LNCAP (cell line): ENCODE measurements around the gene DIO3.

Source experiments
- CTCF ChIP-seq: fragments of 450-650 bp; IDR thresholded peaks from 2 replicates; pipeline ENCODE4 v1.5.1; 2017; ENCODE audit warnings: mild to moderate bottlenecking

DIO3 gene

DNA sequence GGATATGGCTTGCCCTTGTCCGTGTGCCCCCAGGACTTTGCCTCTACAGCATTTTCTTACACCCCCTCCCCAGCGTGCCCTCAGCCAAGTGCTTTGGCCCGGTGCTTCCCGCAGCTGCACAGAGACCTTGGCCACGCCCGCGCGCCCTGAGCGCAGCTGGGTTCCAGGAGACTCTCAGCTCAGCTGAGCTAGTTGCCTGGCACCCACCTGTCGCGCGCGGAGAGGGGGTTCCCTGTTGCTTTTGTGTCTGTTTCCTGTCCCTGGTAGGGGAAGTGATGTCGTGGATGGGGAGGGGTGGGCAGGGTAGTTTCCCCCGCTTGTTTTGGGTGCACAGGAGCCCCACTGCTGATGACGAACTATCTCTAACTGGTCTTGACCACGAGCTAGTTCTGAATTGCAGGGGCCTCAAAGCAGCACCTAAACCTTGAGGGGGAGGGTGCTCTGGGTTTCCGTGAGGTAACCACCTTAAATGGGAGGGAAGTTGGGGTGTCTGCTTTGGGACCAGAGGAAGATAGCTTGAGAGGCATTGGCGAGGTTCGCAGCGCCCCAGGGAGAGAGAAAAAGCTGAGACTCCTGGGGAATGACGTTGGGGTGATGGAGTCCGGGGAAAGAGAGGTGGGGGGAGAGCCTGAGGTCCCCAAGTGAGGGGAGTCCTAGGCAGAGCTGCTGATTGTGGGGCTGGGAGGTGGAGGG lies 1.5 kb downstream of the DIO3 start:
- TF ChIP-seq CTCF = no peak

DNA sequence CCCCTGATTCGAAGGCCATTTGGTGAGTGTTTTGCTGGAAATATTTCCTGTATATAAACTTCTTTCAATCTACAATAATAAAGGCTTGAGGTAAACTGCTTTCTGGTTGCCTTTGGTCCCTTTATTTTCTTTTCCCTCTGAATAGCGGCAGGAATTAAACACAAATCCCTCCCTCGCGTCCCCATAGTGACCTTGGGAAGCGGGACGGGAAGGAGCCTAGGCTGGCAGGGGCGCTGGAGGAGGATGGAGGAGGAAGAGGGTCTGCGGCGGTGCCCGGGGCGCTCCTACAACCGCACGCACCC lies 2.0 kb downstream of the DIO3 start:
- no peak for TF ChIP-seq CTCF

- no peak for TF ChIP-seq CTCF
These were observed 2.6 kb downstream of the DIO3 start for GRCh38 chr14:101563654-101564443.

- TF ChIP-seq CTCF = no peak
These were observed 3.1 kb downstream of the DIO3 start for GRCh38 chr14:101564444-101564776.

- no peak for TF ChIP-seq CTCF
These were observed 3.8 kb downstream of the DIO3 start for GRCh38 chr14:101564819-101565698.

DNA sequence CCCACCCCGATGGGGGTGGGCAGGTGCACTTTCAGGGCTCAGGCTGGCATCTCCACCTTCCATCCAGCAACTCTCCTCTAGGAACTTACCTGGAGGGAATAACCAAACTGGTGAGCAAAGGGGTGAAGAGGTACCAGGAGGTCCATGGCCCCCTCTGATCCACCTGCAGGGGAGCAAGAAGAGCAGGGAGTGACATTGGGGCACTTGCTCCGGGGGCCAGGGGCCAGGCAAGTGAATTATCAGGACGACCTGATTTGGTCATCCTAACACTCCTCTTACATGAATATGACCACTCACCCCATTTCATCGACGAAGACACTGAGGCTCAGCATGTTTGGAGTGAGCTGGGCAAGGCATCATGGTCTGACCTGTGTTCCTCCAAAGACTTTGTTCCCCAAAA lies 6.0 kb downstream of the DIO3 start:
- no peak for TF ChIP-seq CTCF

DNA sequence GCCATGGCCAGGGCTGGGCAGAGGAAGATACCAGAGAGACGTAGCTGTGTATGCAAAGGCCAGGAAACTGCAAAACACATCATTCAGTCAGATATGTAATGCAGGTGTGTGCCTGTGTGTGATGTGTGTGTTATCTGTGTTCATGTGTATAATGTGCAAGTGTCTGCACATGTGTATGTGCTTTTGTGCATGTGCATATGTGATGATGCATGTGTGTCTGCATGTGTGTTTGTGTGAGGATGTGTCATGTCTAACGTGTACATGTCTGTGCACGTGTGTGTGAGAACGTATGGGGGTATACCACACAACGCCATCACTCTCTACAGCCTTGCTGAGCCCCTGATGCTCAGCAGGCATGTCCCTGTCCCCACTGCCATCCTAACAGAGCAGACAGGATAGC lies 9.7 kb downstream of the DIO3 start:
- TF ChIP-seq CTCF = no peak
